PC-3 (cell line): ENCODE measurements around the gene TM4SF18. TPM values are rescaled to one million over a fixed set of nuclear protein-coding genes. Genes with fewer than 3 reads are reported as not detected.

Experiments used
- ATAC-seq: fragments of 200-7000 bp; cut with Tn5 transposase; 2 replicates; pipeline ENCODE4 v1.9.1; 2020; ENCODE audit warnings: mild to moderate bottlenecking, moderate library complexity
- BruUV-seq: library from RNA; stranded (reverse); fragments of 400-500 nt; replicated peaks from 2 replicates; lab custom pipeline; 2021; lab: Mats Ljungman, UMichigan
- CTCF ChIA-PET: fragments of 300-600 bp; sonication (Branson Sonifier 250); formaldehyde crosslinking; loops from one replicate; lab custom pipeline; 2022; ENCODE audit warnings: antibody characterized with exemption; lab: Charles Lee
- POLR2A ChIA-PET: fragments of 300-600 bp; sonication (Branson Sonifier 250); formaldehyde crosslinking; loops from one replicate; lab custom pipeline; 2022; ENCODE audit warnings: antibody characterized with exemption; ENCODE audit not compliant: unreplicated experiment; lab: Charles Lee
- DNase-seq: peaks from one replicate; pipeline ENCODE4 v3.0.0-alpha.2; 2015
- H2AFZ ChIP-seq: fragments of 300-600 bp; sonication (generic); 2 replicates; pipeline ENCODE4 v1.6.0; 2016; ENCODE audit warnings: antibody characterized with exemption, low read length
- H3F3A ChIP-seq: fragments of 300-600 bp; sonication (generic); one replicate; pipeline ENCODE4 v1.6.0; 2017; ENCODE audit warnings: antibody characterized with exemption, low read length, control low read depth, mild to moderate bottlenecking; ENCODE audit not compliant: unreplicated experiment
- H3K27ac ChIP-seq: fragments of 300-600 bp; sonication (generic); 2 replicates; pipeline ENCODE4 v1.5.1; 2016; ENCODE audit warnings: mild to moderate bottlenecking, low read length
- H3K27me3 ChIP-seq: fragments of 300-600 bp; sonication (generic); 2 replicates; pipeline ENCODE4 v1.6.1; 2016; ENCODE audit warnings: low read length, mixed read lengths
- H3K36me3 ChIP-seq: fragments of 300-600 bp; sonication (generic); 2 replicates; pipeline ENCODE4 v1.6.1; 2016; ENCODE audit warnings: low read depth, mixed run types, low read length, mixed read lengths
- H3K4me1 ChIP-seq: fragments of 300-600 bp; sonication (generic); 2 replicates; pipeline ENCODE4 v1.5.1; 2016; ENCODE audit warnings: low read length; ENCODE audit not compliant: insufficient read depth
- H3K4me2 ChIP-seq: fragments of 300-600 bp; sonication (generic); 2 replicates; pipeline ENCODE4 v1.6.0; 2016; ENCODE audit warnings: low read length
- H3K4me3 ChIP-seq: fragments of 300-600 bp; sonication (generic); 2 replicates; pipeline ENCODE4 v1.5.1; 2016; ENCODE audit warnings: mild to moderate bottlenecking, low read length, mixed read lengths
- H3K79me2 ChIP-seq: fragments of 300-600 bp; sonication (generic); 2 replicates; pipeline ENCODE4 v1.6.1; 2017; ENCODE audit warnings: low read length, mixed read lengths
- H3K9ac ChIP-seq: fragments of 300-600 bp; sonication (generic); 2 replicates; pipeline ENCODE4 v1.6.0; 2016; ENCODE audit warnings: mild to moderate bottlenecking, low read length
- H3K9me2 ChIP-seq: fragments of 300-600 bp; sonication (generic); replicated peaks from 2 replicates; pipeline ENCODE4 v1.6.1; 2016; ENCODE audit warnings: mixed run types, low read length, mixed read lengths
- H3K9me3 ChIP-seq: fragments of 300-600 bp; sonication (generic); 2 replicates; pipeline ENCODE4 v1.6.1; 2016; ENCODE audit warnings: low read length, mixed read lengths
- H4K20me1 ChIP-seq: fragments of 300-600 bp; sonication (generic); 2 replicates; pipeline ENCODE4 v1.6.1; 2016; ENCODE audit warnings: low read length, mixed read lengths
- EZH2 ChIP-seq: fragments of 300-600 bp; sonication (generic); IDR thresholded peaks from one replicate; pipeline ENCODE4 v1.6.1; 2017; ENCODE audit warnings: antibody characterized with exemption, mild to moderate bottlenecking, low read length; ENCODE audit not compliant: unreplicated experiment
- EZH2phosphoT487 ChIP-seq: fragments of 300-600 bp; sonication (generic); IDR thresholded peaks from 2 replicates; pipeline ENCODE4 v1.6.1; 2018; ENCODE audit warnings: mild to moderate bottlenecking, antibody characterized with exemption, low read length, borderline replicate concordance
- intact Hi-C: fragments of 100-400 bp; cut with micrococcal nuclease; formaldehyde crosslinking; loops from 2 replicates; pipeline ENCODE4 v1.9.0; 2023
- total RNA-seq: library from RNA; depleted of rRNA; stranded (reverse); fragments of >200 nt; gene quantifications from 2 replicates; pipeline ENCODE4 v1.2.3, GENCODE V29; 2014
- TF ChIP-seq, protein P1 (sequence below): fragments of 300-600 bp; sonication (generic); conservative IDR thresholded peaks from 2 replicates; pipeline ENCODE4 v1.5.1; 2017; ENCODE audit warnings: antibody characterized with exemption, low read depth, mild to moderate bottlenecking, low read length

TM4SF18 gene
- total RNA-seq, 1 experiment from 2014 or later = 0.40 TPM

DNA sequence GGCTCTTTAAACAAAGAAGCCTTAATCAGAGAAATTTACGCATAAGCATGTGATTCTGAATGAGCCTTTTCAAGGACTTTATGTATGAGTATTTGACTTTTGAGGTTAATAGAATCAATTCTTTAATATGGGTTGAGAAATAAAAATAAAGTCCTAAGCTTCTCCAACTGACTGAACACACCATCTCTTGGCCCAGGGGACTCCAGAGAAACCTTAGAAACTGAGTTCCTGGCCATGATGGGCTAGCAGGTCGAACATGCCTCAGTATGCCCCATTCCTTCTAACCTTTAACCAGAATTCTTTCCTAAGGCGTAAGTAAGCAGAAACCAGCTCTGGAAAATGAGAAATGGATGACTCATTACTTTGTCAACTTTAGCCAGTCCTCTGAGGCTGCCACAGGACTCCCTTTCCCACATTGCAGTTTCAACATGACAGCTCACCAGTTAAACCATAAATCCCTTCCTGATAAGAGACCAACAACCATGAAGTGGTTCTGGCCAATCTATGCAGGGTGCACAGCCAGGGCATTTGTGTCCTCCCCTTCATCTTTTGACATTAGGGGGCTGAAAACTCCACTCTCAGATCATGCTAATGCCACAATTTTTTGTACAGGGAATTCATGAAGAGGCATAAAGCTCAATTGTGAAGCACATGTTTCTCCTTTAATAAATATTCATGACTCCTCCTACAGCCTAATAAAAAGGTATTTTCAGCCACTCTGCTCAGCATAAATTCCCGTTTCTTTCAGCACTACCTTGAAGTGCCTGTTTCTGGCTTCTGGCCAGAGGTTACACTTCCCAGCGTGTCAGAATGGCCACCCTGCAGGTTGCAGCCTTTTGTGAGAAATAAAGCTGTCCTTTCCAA, 33.3 kb downstream of the TM4SF18 start:
- peak; percentile 98 for DNase-seq
- peak overlapping the region; percentile 76 for H3K4me2 ChIP-seq
- H3K9me3 ChIP-seq = no peaks in the 10 kb centered on the region
- H3K27me3 ChIP-seq = no peaks in the 10 kb centered on the region
- H4K20me1 ChIP-seq = no peaks in the 10 kb centered on the region
- H3K9me2 ChIP-seq = no peaks in the 10 kb centered on the region
- TF ChIP-seq EZH2 (no peak), EZH2phosphoT487 (no peak)
- TF ChIP-seq, protein P1, sequence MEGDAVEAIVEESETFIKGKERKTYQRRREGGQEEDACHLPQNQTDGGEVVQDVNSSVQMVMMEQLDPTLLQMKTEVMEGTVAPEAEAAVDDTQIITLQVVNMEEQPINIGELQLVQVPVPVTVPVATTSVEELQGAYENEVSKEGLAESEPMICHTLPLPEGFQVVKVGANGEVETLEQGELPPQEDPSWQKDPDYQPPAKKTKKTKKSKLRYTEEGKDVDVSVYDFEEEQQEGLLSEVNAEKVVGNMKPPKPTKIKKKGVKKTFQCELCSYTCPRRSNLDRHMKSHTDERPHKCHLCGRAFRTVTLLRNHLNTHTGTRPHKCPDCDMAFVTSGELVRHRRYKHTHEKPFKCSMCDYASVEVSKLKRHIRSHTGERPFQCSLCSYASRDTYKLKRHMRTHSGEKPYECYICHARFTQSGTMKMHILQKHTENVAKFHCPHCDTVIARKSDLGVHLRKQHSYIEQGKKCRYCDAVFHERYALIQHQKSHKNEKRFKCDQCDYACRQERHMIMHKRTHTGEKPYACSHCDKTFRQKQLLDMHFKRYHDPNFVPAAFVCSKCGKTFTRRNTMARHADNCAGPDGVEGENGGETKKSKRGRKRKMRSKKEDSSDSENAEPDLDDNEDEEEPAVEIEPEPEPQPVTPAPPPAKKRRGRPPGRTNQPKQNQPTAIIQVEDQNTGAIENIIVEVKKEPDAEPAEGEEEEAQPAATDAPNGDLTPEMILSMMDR = no peak
- peak overlapping the region; percentile 98 for H3K27ac ChIP-seq
- H3F3A ChIP-seq = peaks cover 15% of the 10 kb centered on the region
- H3K4me1 ChIP-seq = peaks cover 48% of the 10 kb centered on the region
- peak; percentile 93 for ATAC-seq
- BruUV-seq = TSS peak; percentile 92
- peak overlapping the region; percentile 80 for H3K9ac ChIP-seq
- intact Hi-C loops = loop anchor here (1.0 to 2.0 kb wide), 6 partner anchors 15 to 180 kb away; no protein-coding TSS in a partner anchor
- H3K79me2 ChIP-seq = no peaks in the 10 kb centered on the region
- no peaks in the 10 kb centered on the region for H3K36me3 ChIP-seq
- POLR2A ChIA-PET = interaction anchor here (0.6 to 0.8 kb wide), 4 partner anchors 23 to 283 kb away, joined by 3 to 6 read pairs (median 5); no protein-coding TSS in a partner anchor
- CTCF ChIA-PET = interaction anchor here (1.5 kb wide), 1 partner anchor 15 kb away, joined by 7 read pairs; no protein-coding TSS in a partner anchor
- H2AFZ ChIP-seq = peak overlapping the region; percentile 68
- H3K4me3 ChIP-seq = peak overlapping the region; percentile 35; the same call in 1 of the 2 replicates

DNA sequence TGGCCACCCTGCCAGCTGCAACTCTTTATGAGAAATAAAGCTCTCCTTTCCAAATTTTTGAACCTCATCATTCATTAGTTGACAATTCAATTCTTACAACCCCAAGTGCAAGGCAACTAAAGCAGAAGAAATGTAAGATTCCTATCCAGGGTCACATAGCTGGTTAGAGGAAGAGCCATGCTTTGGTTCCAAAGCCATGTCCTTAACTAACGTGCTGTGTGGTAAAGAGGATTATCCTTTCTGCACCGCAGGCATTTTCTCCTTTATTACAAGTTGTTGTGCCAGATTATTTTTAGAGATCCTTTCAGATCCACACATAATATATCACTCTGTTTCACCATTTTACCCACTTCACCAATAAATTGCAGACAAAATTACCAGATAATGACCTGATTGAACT, 36.5 kb downstream of the TM4SF18 start:
- H4K20me1 ChIP-seq = no peaks in the 10 kb centered on the region

More for the DNA sequence above, 36.5 kb downstream of the TM4SF18 start:
- H3K4me3 ChIP-seq = no peak overlapping the region
- no peaks in the 10 kb centered on the region for H3K36me3 ChIP-seq
- ChIA-PET CTCF (no interaction called here), POLR2A (no interaction called here)
- H3K9ac ChIP-seq = 0 out of 2 replicates have a peak overlapping the region, but pooled peaks have one; percentile 9
- intact Hi-C loops = no loop called here
- H3F3A ChIP-seq = peaks cover 15% of the 10 kb centered on the region
- H3K27ac ChIP-seq = peak overlapping the region; percentile 98
- no peak overlapping the region for H3K4me2 ChIP-seq
- H3K9me3 ChIP-seq = no peaks in the 10 kb centered on the region
- no peak for TF ChIP-seq EZH2
- TF ChIP-seq EZH2phosphoT487 = no peak
- TF ChIP-seq, protein P1 = no peak
- DNase-seq (no peak), ATAC-seq (no peak)
- H3K9me2 ChIP-seq = no peaks in the 10 kb centered on the region
- H3K27me3 ChIP-seq = no peaks in the 10 kb centered on the region
- H3K4me1 ChIP-seq = peaks cover 48% of the 10 kb centered on the region
- BruUV-seq = no TSS peak
- no peaks in the 10 kb centered on the region for H3K79me2 ChIP-seq
- H2AFZ ChIP-seq = no peak overlapping the region
